Measurements from ENCODE around the gene HPDL. TPM values are rescaled to one million over a fixed set of nuclear protein-coding genes. Genes with fewer than 3 reads are reported as not detected.

HPDL gene
- total and polyA plus RNA-seq, 10 of the 15 experiments (the other 5 are each of a cell fraction or from before 2014, with no cell fraction given), result 1.3 to 75.5 (median 31.8) TPM

GRCh38 chr1:45326627-45327623, at the start of gene HPDL (continued):
- TF ChIP-seq REST (IDR thresholded peaks at IDR 0.05; ENCODE audit: low read depth, low read length) (no peak), FOXM1 (IDR thresholded peaks at IDR 0.05; ENCODE audit: low read depth, low read length) (no peak), NKRF (conservative IDR thresholded peaks at IDR 0.05) (peak; percentile 59), YY1 (IDR thresholded peaks at IDR 0.05; ENCODE audit: low read depth, low read length) (peak; percentile 68; the same call in 1 of the 2 replicates)
